Endothelial cell of umbilical vein (primary cell): ENCODE data around the gene OR5AC2.

Experiments
- EZH2 ChIP-seq: IDR thresholded peaks from 2 replicates; pipeline ENCODE4 v1.6.1; 2012; ENCODE audit warnings: borderline replicate concordance, low read depth, mild to moderate bottlenecking, moderate library complexity, low read length, inconsistent platforms; ENCODE audit not compliant: severe bottlenecking
- JUN ChIP-seq: IDR thresholded peaks from 2 replicates; pipeline ENCODE4 v1.6.1; 2011; ENCODE audit warnings: borderline replicate concordance, low read depth; ENCODE audit not compliant: insufficient read length, insufficient read depth
- POLR2A ChIP-seq: IDR thresholded peaks from 2 replicates; pipeline ENCODE4 v1.6.1; 2012; ENCODE audit warnings: low read depth, mild to moderate bottlenecking, control low read depth, low read length
- TF ChIP-seq, protein P1 (sequence below), 2 donors: IDR thresholded peaks; 1 replicate in 1 of 2; 2 replicates in 1 of 2; pipeline ENCODE4 v1.5.1; 2011; ENCODE audit warnings: low read length in 2 of 2, mild to moderate bottlenecking in 2 of 2, moderate library complexity in 2 of 2, control low read depth in 1 of 2, inconsistent platforms in 1 of 2, low read depth in 1 of 2; ENCODE audit not compliant: insufficient read depth in 1 of 2; ENCODE audit errors: extremely low read depth in 1 of 2
- TF ChIP-seq, protein P2 (sequence below): IDR thresholded peaks from 2 replicates; pipeline ENCODE4 v1.6.1; 2011; ENCODE audit not compliant: insufficient read depth, insufficient read length

DNA sequence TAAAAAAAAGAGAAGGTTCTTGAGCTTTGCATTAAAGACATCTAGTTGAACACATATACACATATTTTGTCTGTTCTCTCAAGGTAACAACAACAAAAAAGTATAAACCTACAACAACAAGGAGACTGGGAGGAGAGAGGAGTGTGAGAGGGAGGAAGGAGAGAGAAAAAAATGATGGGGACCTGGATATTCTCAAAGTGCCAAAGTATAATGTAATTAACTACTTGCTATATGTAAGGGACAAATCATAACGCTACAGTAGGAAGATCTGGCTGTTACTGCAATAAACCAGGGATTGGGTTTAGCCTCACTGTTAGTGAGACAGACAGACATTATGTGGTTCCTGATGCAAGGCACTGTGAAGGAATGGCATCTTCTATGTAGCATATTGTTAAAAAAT, 37.7 kb upstream of the OR5AC2 start:
- TF ChIP-seq, protein P1, sequence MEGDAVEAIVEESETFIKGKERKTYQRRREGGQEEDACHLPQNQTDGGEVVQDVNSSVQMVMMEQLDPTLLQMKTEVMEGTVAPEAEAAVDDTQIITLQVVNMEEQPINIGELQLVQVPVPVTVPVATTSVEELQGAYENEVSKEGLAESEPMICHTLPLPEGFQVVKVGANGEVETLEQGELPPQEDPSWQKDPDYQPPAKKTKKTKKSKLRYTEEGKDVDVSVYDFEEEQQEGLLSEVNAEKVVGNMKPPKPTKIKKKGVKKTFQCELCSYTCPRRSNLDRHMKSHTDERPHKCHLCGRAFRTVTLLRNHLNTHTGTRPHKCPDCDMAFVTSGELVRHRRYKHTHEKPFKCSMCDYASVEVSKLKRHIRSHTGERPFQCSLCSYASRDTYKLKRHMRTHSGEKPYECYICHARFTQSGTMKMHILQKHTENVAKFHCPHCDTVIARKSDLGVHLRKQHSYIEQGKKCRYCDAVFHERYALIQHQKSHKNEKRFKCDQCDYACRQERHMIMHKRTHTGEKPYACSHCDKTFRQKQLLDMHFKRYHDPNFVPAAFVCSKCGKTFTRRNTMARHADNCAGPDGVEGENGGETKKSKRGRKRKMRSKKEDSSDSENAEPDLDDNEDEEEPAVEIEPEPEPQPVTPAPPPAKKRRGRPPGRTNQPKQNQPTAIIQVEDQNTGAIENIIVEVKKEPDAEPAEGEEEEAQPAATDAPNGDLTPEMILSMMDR (IDR thresholded peaks at IDR 0.05; ENCODE audit: extremely low read depth in 1 of 2, insufficient read depth in 1 of 2, low read depth in 1 of 2, low read length in 2 of 2) = no peak
- TF ChIP-seq EZH2 (no peak), POLR2A (no peak), JUN (no peak)
- TF ChIP-seq, protein P2, sequence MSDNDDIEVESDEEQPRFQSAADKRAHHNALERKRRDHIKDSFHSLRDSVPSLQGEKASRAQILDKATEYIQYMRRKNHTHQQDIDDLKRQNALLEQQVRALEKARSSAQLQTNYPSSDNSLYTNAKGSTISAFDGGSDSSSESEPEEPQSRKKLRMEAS = no peak
